Fibroblast of lung (primary cell): ENCODE results near the gene GRB2. TPM values are rescaled to one million over a fixed set of nuclear protein-coding genes. Genes with fewer than 3 reads are reported as not detected.

ENCODE experiments used
- DNase-seq, 2 donors: peaks; one replicate each; pipeline versions ENCODE4 v3.0.0 to v3.0.0-alpha.2; 2010; ENCODE audit warnings: low read depth in 2 of 2
- H2AFZ ChIP-seq: 2 replicates; pipeline ENCODE4 v1.5.1; 2012; ENCODE audit warnings: low read length, control low read depth, inconsistent platforms
- H3K27ac ChIP-seq: 2 replicates; pipeline ENCODE4 v1.5.1; 2011; ENCODE audit warnings: low read length, control low read depth; ENCODE audit not compliant: insufficient read depth
- H3K27me3 ChIP-seq: 2 replicates; pipeline ENCODE4 v1.5.1; 2011; ENCODE audit warnings: mild to moderate bottlenecking, low read length; ENCODE audit not compliant: control insufficient read depth, insufficient read depth
- H3K36me3 ChIP-seq: 2 replicates; pipeline ENCODE4 v1.5.1; 2011; ENCODE audit warnings: low read length; ENCODE audit not compliant: control insufficient read depth, insufficient read depth
- H3K4me1 ChIP-seq: 2 replicates; pipeline ENCODE4 v1.5.1; 2011; ENCODE audit warnings: low read length; ENCODE audit not compliant: control insufficient read depth, insufficient read depth; ENCODE audit errors: extremely low read depth
- H3K4me2 ChIP-seq: 2 replicates; pipeline ENCODE4 v1.5.1; 2011; ENCODE audit warnings: low read length, control low read depth; ENCODE audit not compliant: insufficient read depth; ENCODE audit errors: extremely low read depth
- H3K4me3 ChIP-seq, 4 experiments: fragments of 200-600 bp in 1 of 4; sonication (generic) in 1 of 4; replicated peaks in 1 of 4; 2 replicates each; pipeline ENCODE4 v1.5.1; 2011 to 2016; ENCODE audit warnings: low read length in 4 of 4, low read depth in 3 of 4, mild to moderate bottlenecking in 3 of 4, control low read depth in 2 of 4, inconsistent platforms in 1 of 4, mixed read lengths in 1 of 4; ENCODE audit not compliant: insufficient read depth in 1 of 4; ENCODE audit errors: control extremely low read depth in 1 of 4
- H3K79me2 ChIP-seq: 2 replicates; pipeline ENCODE4 v1.5.1; 2012; ENCODE audit warnings: mild to moderate bottlenecking, low read length, inconsistent platforms; ENCODE audit not compliant: control insufficient read depth, insufficient read depth
- H3K9ac ChIP-seq: 2 replicates; pipeline ENCODE4 v1.5.1; 2011; ENCODE audit warnings: mild to moderate bottlenecking, low read length, control low read depth; ENCODE audit not compliant: insufficient read depth
- H3K9me3 ChIP-seq: 2 replicates; pipeline ENCODE4 v1.5.1; 2012; ENCODE audit warnings: low read depth, low read length; ENCODE audit not compliant: control insufficient read depth, insufficient read depth
- H4K20me1 ChIP-seq: 2 replicates; pipeline ENCODE4 v1.5.1; 2011; ENCODE audit warnings: low read length; ENCODE audit not compliant: control insufficient read depth, insufficient read depth; ENCODE audit errors: extremely low read depth
- CTCF ChIP-seq, 2 donors: IDR thresholded peaks in 1 of 2; conservative IDR thresholded peaks in 1 of 2; 1 replicate in 1 of 2; 2 replicates in 1 of 2; pipeline ENCODE4 v1.5.1; 2011 to 2012; ENCODE audit warnings: low read length in 2 of 2, control low read depth in 1 of 2, inconsistent platforms in 1 of 2, low read depth in 1 of 2, mild to moderate bottlenecking in 1 of 2
- EZH2 ChIP-seq: IDR thresholded peaks from 2 replicates; pipeline ENCODE4 v1.5.1; 2012; ENCODE audit warnings: low read length, control low read depth, mild to moderate bottlenecking; ENCODE audit errors: missing control alignments
- polyA plus RNA-seq, 2 donors: library from polyadenylated mRNA; depleted of rRNA in 1 of 2; stranded (reverse) in 1 of 2; unstranded in 1 of 2; fragments of >200 nt; gene quantifications; 2 replicates each; pipeline ENCODE4 v1.2.1, GENCODE V29; 2011 to 2012; ENCODE audit warnings: missing spikeins in 1 of 2
- total RNA-seq: library from RNA; depleted of rRNA; stranded (reverse); fragments of >200 nt; gene quantifications from 2 replicates; pipeline ENCODE4 v1.2.1, GENCODE V29; 2014

Gene GRB2
- total and polyA plus RNA-seq, 2 donors (not counting 1 experiment from before 2014, with no cell fraction given) = 68.9 to 69.7 TPM

GRCh38 chr17:75361344-75361743 lies 44.1 kb downstream of the GRB2 start:
- TF ChIP-seq EZH2 (no peak), CTCF (conservative IDR thresholded peaks at IDR 0.05 in 1 of 2, IDR thresholded peaks at IDR 0.05 in 1 of 2; ENCODE audit: low read depth in 1 of 2, low read length in 2 of 2) (no peak)
- Histone ChIP-seq H3K36me3 (no peaks in the 10 kb centered on the region), H2AFZ (no peak overlapping the region), H3K79me2 (peaks cover 49% of the 10 kb centered on the region), H3K4me1 (peaks cover 6% of the 10 kb centered on the region), H3K4me2 (no peak overlapping the region), H3K9me3 (no peaks in the 10 kb centered on the region), H3K27ac (no peak overlapping the region), H3K27me3 (no peaks in the 10 kb centered on the region), H3K4me3 (no peak overlapping the region), H4K20me1 (peaks cover 2% of the 10 kb centered on the region), H3K9ac (no peak overlapping the region)
- DNase-seq = no peak

- H3K27ac ChIP-seq = no peak overlapping the region
- no peak overlapping the region for H3K4me3 ChIP-seq
- H3K4me2 ChIP-seq = no peak overlapping the region
- H3K79me2 ChIP-seq = peaks cover 33% of the 10 kb centered on the region
- no peaks in the 10 kb centered on the region for H4K20me1 ChIP-seq
- no peaks in the 10 kb centered on the region for H3K9me3 ChIP-seq
- no peaks in the 10 kb centered on the region for H3K27me3 ChIP-seq
- no peaks in the 10 kb centered on the region for H3K36me3 ChIP-seq
- DNase-seq = no peak
- peaks cover 2% of the 10 kb centered on the region for H3K4me1 ChIP-seq
- no peak overlapping the region for H2AFZ ChIP-seq
- H3K9ac ChIP-seq = no peak overlapping the region
- TF ChIP-seq CTCF (conservative IDR thresholded peaks at IDR 0.05 in 1 of 2, IDR thresholded peaks at IDR 0.05 in 1 of 2; ENCODE audit: low read depth in 1 of 2, low read length in 2 of 2) (no peak), EZH2 (no peak)
These were observed 49.1 kb downstream of the GRB2 start for GRCh38 chr17:75356260-75356937.

- no peaks in the 10 kb centered on the region for H3K4me1 ChIP-seq
- no peaks in the 10 kb centered on the region for H3K36me3 ChIP-seq
- no peak overlapping the region for H3K27ac ChIP-seq
- H3K4me3 ChIP-seq = no peak overlapping the region
- no peaks in the 10 kb centered on the region for H3K9me3 ChIP-seq
- H2AFZ ChIP-seq = no peak overlapping the region
- H3K27me3 ChIP-seq = no peaks in the 10 kb centered on the region
- no peak overlapping the region for H3K4me2 ChIP-seq
- no peak overlapping the region for H3K9ac ChIP-seq
- TF ChIP-seq EZH2 (no peak), CTCF (conservative IDR thresholded peaks at IDR 0.05 in 1 of 2, IDR thresholded peaks at IDR 0.05 in 1 of 2; ENCODE audit: low read depth in 1 of 2, low read length in 2 of 2) (no peak)
- peaks cover 13% of the 10 kb centered on the region for H3K79me2 ChIP-seq
- DNase-seq = no peak
- H4K20me1 ChIP-seq = no peaks in the 10 kb centered on the region
These were observed 52.3 kb downstream of the GRB2 start for GRCh38 chr17:75353176-75353575.
